DND-41 (cell line): ENCODE results near the gene XXYLT1.
A peak's percentile ranks its signal among the peaks of the same experiment; 100 is the strongest.

ENCODE experiments used
- ATAC-seq: fragments of 200-7000 bp; cut with Tn5 transposase; 3 replicates; pipeline ENCODE4 v1.9.1; 2021; ENCODE audit warnings: low read depth; ENCODE audit not compliant: insufficient read depth
- DNase-seq: peaks from one replicate; pipeline ENCODE4 v3.0.0-alpha.2; 2020
- H2AFZ ChIP-seq: 2 replicates; pipeline ENCODE4 v1.6.0; 2012; ENCODE audit warnings: low read depth, low read length
- H3K27ac ChIP-seq: 2 replicates; pipeline ENCODE4 v1.5.1; 2012; ENCODE audit warnings: low read length, inconsistent platforms
- H3K27me3 ChIP-seq: fragments of 200-600 bp; sonication (generic); 2 replicates; pipeline ENCODE4 v1.6.0; 2012; ENCODE audit warnings: low read length, mild to moderate bottlenecking, inconsistent platforms; ENCODE audit not compliant: insufficient read depth, poor library complexity
- H3K36me3 ChIP-seq: 2 replicates; pipeline ENCODE4 v1.5.1; 2012; ENCODE audit warnings: low read length, inconsistent platforms; ENCODE audit not compliant: insufficient read depth
- H3K4me1 ChIP-seq: 2 replicates; pipeline ENCODE4 v1.5.1; 2012; ENCODE audit warnings: mild to moderate bottlenecking, low read length; ENCODE audit not compliant: insufficient read depth
- H3K4me2 ChIP-seq: 2 replicates; pipeline ENCODE4 v1.6.0; 2012; ENCODE audit warnings: mild to moderate bottlenecking, moderate library complexity, low read length, inconsistent platforms; ENCODE audit not compliant: insufficient read depth
- H3K4me3 ChIP-seq, 2 experiments: fragments of 200-600 bp in 1 of 2; shearing (Covaris generic) in 1 of 2; 2 replicates each; pipeline ENCODE4 v1.5.1; 2012 to 2016; ENCODE audit warnings: inconsistent platforms in 2 of 2, low read length in 2 of 2, mild to moderate bottlenecking in 2 of 2, low read depth in 1 of 2, moderate library complexity in 1 of 2
- H3K79me2 ChIP-seq: 2 replicates; pipeline ENCODE4 v1.6.0; 2012; ENCODE audit warnings: low read length, inconsistent platforms; ENCODE audit not compliant: insufficient read depth
- H3K9ac ChIP-seq: 2 replicates; pipeline ENCODE4 v1.6.0; 2012; ENCODE audit warnings: low read depth, mild to moderate bottlenecking, inconsistent platforms, low read length, moderate library complexity
- H3K9me3 ChIP-seq: 2 replicates; pipeline ENCODE4 v1.5.1; 2012; ENCODE audit warnings: low read length, moderate library complexity, mild to moderate bottlenecking, inconsistent platforms; ENCODE audit not compliant: insufficient read depth, severe bottlenecking
- H4K20me1 ChIP-seq: 2 replicates; pipeline ENCODE4 v1.6.0; 2012; ENCODE audit warnings: low read length; ENCODE audit not compliant: insufficient read depth
- EZH2 ChIP-seq: IDR thresholded peaks from 3 replicates; pipeline ENCODE4 v1.6.1; 2012; ENCODE audit warnings: borderline replicate concordance, low read depth, mild to moderate bottlenecking, moderate library complexity, low read length, inconsistent platforms; ENCODE audit not compliant: severe bottlenecking
- TF ChIP-seq, protein P1 (sequence below): IDR thresholded peaks from 2 replicates; pipeline ENCODE4 v1.5.1; 2012; ENCODE audit warnings: borderline replicate concordance, low read length, moderate library complexity, mild to moderate bottlenecking; ENCODE audit not compliant: poor library complexity, severe bottlenecking; ENCODE audit errors: extremely low read depth

Gene XXYLT1

DNA sequence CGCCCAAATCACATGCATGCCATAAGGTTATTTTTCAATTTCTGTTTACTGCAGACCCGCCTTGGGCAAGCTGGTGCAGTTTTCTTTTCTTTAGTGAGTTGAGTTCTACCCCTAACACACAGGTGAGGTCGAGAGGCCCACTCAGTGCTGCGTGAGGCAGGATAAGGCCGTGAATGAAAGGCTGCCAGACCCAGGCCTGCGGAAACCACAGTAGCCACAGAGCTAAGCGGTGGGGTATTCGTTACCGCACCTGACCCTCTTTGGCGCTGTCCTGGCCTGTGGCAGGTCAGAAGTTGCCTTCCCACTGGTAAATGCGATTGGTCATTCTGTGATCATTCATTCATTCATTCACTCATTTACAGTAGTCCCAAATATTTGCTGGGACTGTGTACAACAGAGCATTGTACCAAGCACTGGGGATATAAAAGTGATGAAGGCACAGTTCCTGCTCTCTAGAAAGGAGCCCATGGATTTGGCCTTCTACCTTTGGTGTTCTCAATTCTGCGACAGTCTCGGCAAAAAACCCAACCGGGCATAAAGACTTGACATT is 144.8 kb downstream of the XXYLT1 start:
- TF ChIP-seq, protein P1, sequence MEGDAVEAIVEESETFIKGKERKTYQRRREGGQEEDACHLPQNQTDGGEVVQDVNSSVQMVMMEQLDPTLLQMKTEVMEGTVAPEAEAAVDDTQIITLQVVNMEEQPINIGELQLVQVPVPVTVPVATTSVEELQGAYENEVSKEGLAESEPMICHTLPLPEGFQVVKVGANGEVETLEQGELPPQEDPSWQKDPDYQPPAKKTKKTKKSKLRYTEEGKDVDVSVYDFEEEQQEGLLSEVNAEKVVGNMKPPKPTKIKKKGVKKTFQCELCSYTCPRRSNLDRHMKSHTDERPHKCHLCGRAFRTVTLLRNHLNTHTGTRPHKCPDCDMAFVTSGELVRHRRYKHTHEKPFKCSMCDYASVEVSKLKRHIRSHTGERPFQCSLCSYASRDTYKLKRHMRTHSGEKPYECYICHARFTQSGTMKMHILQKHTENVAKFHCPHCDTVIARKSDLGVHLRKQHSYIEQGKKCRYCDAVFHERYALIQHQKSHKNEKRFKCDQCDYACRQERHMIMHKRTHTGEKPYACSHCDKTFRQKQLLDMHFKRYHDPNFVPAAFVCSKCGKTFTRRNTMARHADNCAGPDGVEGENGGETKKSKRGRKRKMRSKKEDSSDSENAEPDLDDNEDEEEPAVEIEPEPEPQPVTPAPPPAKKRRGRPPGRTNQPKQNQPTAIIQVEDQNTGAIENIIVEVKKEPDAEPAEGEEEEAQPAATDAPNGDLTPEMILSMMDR, result no peak
- TF ChIP-seq EZH2, result no peak
- Histone ChIP-seq H4K20me1 (peaks cover 16% of the 10 kb centered on the region), H3K4me3 (no peak overlapping the region), H3K4me1 (no peaks in the 10 kb centered on the region), H3K36me3 (no peaks in the 10 kb centered on the region), H3K9ac (no peak overlapping the region), H3K9me3 (no peaks in the 10 kb centered on the region), H3K79me2 (no peaks in the 10 kb centered on the region), H3K4me2 (no peak overlapping the region), H3K27me3 (no peaks in the 10 kb centered on the region), H2AFZ (no peak overlapping the region), H3K27ac (no peak overlapping the region)
- DNase-seq (peak; percentile 8), ATAC-seq (0 out of 3 replicates have a peak, but pooled peaks have one; percentile 44)

DNA sequence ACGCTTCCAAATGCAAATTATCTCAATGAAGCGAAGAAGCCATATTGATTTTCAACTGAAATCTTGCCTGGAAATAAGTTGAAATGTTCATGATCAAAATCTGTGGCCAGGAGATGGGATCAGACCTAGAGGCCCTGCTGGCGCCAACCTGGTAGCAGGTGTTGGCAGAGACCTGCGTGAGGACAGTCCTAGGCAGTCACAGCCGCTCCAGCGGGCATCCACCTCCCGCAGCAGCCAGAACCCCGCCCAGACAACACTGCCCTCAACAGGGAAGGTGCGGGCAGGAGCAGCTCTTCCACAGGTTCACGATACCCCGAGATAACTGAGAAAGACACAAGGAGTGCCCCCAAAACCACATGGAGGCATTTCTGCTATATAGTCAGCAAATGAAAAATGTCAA is 145.3 kb downstream of the XXYLT1 start:
- H4K20me1 ChIP-seq, result peaks cover 18% of the 10 kb centered on the region
- no peak overlapping the region for H3K4me3 ChIP-seq
- H3K79me2 ChIP-seq, result no peaks in the 10 kb centered on the region
- no peak overlapping the region for H3K27ac ChIP-seq
- no peak for ATAC-seq
- no peaks in the 10 kb centered on the region for H3K9me3 ChIP-seq
- no peak overlapping the region for H2AFZ ChIP-seq
- no peaks in the 10 kb centered on the region for H3K4me1 ChIP-seq
- no peak overlapping the region for H3K9ac ChIP-seq
- H3K4me2 ChIP-seq, result no peak overlapping the region
- H3K27me3 ChIP-seq, result no peaks in the 10 kb centered on the region
- TF ChIP-seq, protein P1, result no peak
- TF ChIP-seq EZH2, result no peak
- DNase-seq, result no peak
- H3K36me3 ChIP-seq, result no peaks in the 10 kb centered on the region

- ATAC-seq (no peak), DNase-seq (no peak)
- Histone ChIP-seq H3K4me3 (no peak overlapping the region), H2AFZ (no peak overlapping the region), H3K36me3 (no peaks in the 10 kb centered on the region), H3K9me3 (no peaks in the 10 kb centered on the region), H3K4me1 (no peaks in the 10 kb centered on the region), H4K20me1 (peaks cover 16% of the 10 kb centered on the region), H3K27ac (no peak overlapping the region), H3K9ac (no peak overlapping the region), H3K79me2 (no peaks in the 10 kb centered on the region), H3K4me2 (no peak overlapping the region), H3K27me3 (no peaks in the 10 kb centered on the region)
- no peak for TF ChIP-seq EZH2
- TF ChIP-seq, protein P1, result no peak
Observed at GRCh38 chr3:195124378-195124992, 146.5 kb downstream of the XXYLT1 start.

GRCh38 chr3:195123281-195123691 is 147.7 kb downstream of the XXYLT1 start:
- no peaks in the 10 kb centered on the region for H3K36me3 ChIP-seq
- no peak overlapping the region for H3K9ac ChIP-seq
- H4K20me1 ChIP-seq, result peaks cover 20% of the 10 kb centered on the region
- TF ChIP-seq, protein P1, result no peak
- TF ChIP-seq EZH2, result no peak
- ATAC-seq (no peak), DNase-seq (no peak)
- H3K4me3 ChIP-seq, result no peak overlapping the region
- no peaks in the 10 kb centered on the region for H3K4me1 ChIP-seq
- no peaks in the 10 kb centered on the region for H3K9me3 ChIP-seq
- H3K27me3 ChIP-seq, result no peaks in the 10 kb centered on the region
- no peak overlapping the region for H3K27ac ChIP-seq
- no peaks in the 10 kb centered on the region for H3K79me2 ChIP-seq
- no peak overlapping the region for H3K4me2 ChIP-seq
- H2AFZ ChIP-seq, result no peak overlapping the region
